Loucy (cell line): Measurements from ENCODE around the gene JARID2.

Experiments
- H2AFZ ChIP-seq: fragments of 200-600 bp; sonication (generic); 2 replicates; pipeline ENCODE4 v1.6.0; 2016; ENCODE audit warnings: antibody characterized with exemption, mild to moderate bottlenecking, low read length, moderate library complexity
- H3F3A ChIP-seq: fragments of 200-600 bp; 2 replicates; pipeline ENCODE4 v1.6.0; 2016; ENCODE audit warnings: antibody characterized with exemption, low read depth, mild to moderate bottlenecking
- H3K27me3 ChIP-seq: fragments of 200-600 bp; sonication (generic); 2 replicates; pipeline ENCODE4 v1.6.1; 2014; ENCODE audit warnings: low read length, mild to moderate bottlenecking; ENCODE audit not compliant: insufficient read depth, poor library complexity, severe bottlenecking
- H3K36me3 ChIP-seq: fragments of 200-600 bp; sonication (generic); 2 replicates; pipeline ENCODE4 v1.6.1; 2016; ENCODE audit warnings: low read length; ENCODE audit not compliant: insufficient read depth
- H3K4me1 ChIP-seq: fragments of 200-600 bp; sonication (generic); 2 replicates; pipeline ENCODE4 v1.5.1; 2014; ENCODE audit warnings: low read length, mild to moderate bottlenecking; ENCODE audit not compliant: insufficient read depth, poor library complexity, severe bottlenecking
- H3K4me2 ChIP-seq: fragments of 200-600 bp; sonication (generic); 2 replicates; pipeline ENCODE4 v1.6.0; 2014; ENCODE audit warnings: antibody characterized with exemption, low read length, low read depth, mild to moderate bottlenecking; ENCODE audit not compliant: poor library complexity, severe bottlenecking
- H3K4me3 ChIP-seq: fragments of 200-600 bp; sonication (generic); 2 replicates; pipeline ENCODE4 v1.5.1; 2014; ENCODE audit warnings: low read length, mild to moderate bottlenecking, mixed read lengths; ENCODE audit not compliant: poor library complexity, severe bottlenecking
- H3K79me2 ChIP-seq: fragments of 200-600 bp; sonication (generic); 2 replicates; pipeline ENCODE4 v1.6.1; 2014; ENCODE audit warnings: low read length; ENCODE audit not compliant: insufficient read depth
- H3K9ac ChIP-seq: fragments of 200-600 bp; sonication (generic); 2 replicates; pipeline ENCODE4 v1.6.0; 2014; ENCODE audit warnings: mild to moderate bottlenecking, low read depth, low read length, moderate library complexity; ENCODE audit not compliant: poor library complexity, severe bottlenecking
- H3K9me2 ChIP-seq: fragments of 200-600 bp; sonication (generic); replicated peaks from 2 replicates; pipeline ENCODE4 v1.6.1; 2016; ENCODE audit warnings: low read depth, low read length, mixed read lengths
- H3K9me3 ChIP-seq: fragments of 200-600 bp; sonication (generic); 2 replicates; pipeline ENCODE4 v1.6.1; 2014; ENCODE audit warnings: mild to moderate bottlenecking, antibody characterized with exemption, low read length, low read depth; ENCODE audit not compliant: insufficient read depth
- H4K20me1 ChIP-seq: fragments of 200-600 bp; sonication (generic); 2 replicates; pipeline ENCODE4 v1.6.0; 2014; ENCODE audit warnings: antibody characterized with exemption, low read length, mild to moderate bottlenecking; ENCODE audit not compliant: insufficient read depth, poor library complexity, severe bottlenecking
- EZH2phosphoT487 ChIP-seq: fragments of 200-600 bp; IDR thresholded peaks from 2 replicates; pipeline ENCODE4 v1.6.1; 2018; ENCODE audit warnings: antibody characterized with exemption, mild to moderate bottlenecking, moderate library complexity, borderline replicate concordance
- TF ChIP-seq, protein P1 (sequence below): fragments of 200-600 bp; sonication (generic); conservative IDR thresholded peaks from 2 replicates; pipeline ENCODE4 v1.5.1; 2014; ENCODE audit warnings: mild to moderate bottlenecking, antibody characterized with exemption, low read length

The JARID2 gene

DNA sequence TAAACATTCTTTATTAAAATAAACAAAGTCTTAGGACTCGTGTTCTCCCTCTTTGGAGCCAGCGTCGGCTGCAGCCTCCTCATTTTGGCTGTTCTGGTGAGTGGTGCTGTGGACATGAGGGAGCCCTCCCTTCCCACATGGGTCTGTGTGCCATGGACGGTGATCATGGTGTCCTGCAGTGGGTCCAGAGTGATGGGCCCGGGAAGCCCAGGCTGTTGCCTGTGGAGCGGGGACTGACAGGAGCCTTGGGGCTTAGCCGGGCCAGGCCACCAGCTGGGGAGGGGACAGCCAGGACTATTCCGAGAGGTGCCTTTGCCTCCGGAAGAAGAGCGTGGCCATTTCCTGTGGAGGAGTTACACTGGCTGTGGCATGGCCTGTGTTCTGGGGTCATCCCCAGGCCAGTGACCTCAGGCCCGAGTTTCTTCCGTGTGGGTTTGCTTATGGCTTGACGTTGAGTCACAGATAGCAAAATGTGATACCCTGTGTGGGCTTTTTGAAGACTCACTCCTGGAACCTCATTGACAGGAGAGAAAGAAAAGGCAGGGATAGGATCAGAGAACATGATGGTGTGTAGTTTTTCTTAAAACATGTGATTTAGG, 263.6 kb downstream of the JARID2 start:
- no peak overlapping the region for H3K9ac ChIP-seq
- H3K36me3 ChIP-seq, result peaks cover 100% of the 10 kb centered on the region
- TF ChIP-seq EZH2phosphoT487, result no peak
- TF ChIP-seq, protein P1, sequence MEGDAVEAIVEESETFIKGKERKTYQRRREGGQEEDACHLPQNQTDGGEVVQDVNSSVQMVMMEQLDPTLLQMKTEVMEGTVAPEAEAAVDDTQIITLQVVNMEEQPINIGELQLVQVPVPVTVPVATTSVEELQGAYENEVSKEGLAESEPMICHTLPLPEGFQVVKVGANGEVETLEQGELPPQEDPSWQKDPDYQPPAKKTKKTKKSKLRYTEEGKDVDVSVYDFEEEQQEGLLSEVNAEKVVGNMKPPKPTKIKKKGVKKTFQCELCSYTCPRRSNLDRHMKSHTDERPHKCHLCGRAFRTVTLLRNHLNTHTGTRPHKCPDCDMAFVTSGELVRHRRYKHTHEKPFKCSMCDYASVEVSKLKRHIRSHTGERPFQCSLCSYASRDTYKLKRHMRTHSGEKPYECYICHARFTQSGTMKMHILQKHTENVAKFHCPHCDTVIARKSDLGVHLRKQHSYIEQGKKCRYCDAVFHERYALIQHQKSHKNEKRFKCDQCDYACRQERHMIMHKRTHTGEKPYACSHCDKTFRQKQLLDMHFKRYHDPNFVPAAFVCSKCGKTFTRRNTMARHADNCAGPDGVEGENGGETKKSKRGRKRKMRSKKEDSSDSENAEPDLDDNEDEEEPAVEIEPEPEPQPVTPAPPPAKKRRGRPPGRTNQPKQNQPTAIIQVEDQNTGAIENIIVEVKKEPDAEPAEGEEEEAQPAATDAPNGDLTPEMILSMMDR, result no peak
- H3F3A ChIP-seq, result no peaks in the 10 kb centered on the region
- no peak overlapping the region for H3K4me2 ChIP-seq
- H3K9me3 ChIP-seq, result no peaks in the 10 kb centered on the region
- no peak overlapping the region for H3K4me3 ChIP-seq
- peaks cover 50% of the 10 kb centered on the region; the same call in 1 of the 2 replicates for H3K79me2 ChIP-seq
- H3K9me2 ChIP-seq, result no peaks in the 10 kb centered on the region
- no peaks in the 10 kb centered on the region for H3K27me3 ChIP-seq
- peaks cover 53% of the 10 kb centered on the region for H4K20me1 ChIP-seq
- H2AFZ ChIP-seq, result no peak overlapping the region
- H3K4me1 ChIP-seq, result no peaks in the 10 kb centered on the region

DNA sequence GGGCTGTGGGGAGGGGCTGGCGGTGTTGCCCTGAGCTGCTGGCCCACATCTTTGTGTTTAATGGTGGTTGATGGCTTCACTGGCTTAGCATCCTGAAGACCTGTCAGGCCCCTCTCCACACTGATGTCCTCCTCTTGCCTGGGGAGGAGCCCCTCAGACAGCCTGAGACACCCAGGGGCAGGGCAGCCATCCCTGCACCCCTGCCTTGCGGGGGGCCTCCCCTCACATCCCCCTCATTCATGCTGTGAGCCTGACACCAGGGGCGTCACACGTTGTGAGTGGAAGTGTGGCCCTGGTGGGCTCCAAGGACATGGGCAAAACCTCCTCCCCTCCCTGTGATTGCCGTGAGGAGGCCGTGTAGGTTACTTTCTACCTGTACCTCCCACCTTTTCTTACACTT, 264.3 kb downstream of the JARID2 start:
- H3K4me3 ChIP-seq, result no peak overlapping the region
- H4K20me1 ChIP-seq, result peaks cover 46% of the 10 kb centered on the region
- H3K27me3 ChIP-seq, result no peaks in the 10 kb centered on the region
- no peak overlapping the region for H3K9ac ChIP-seq
- H3K9me3 ChIP-seq, result no peaks in the 10 kb centered on the region
- H3K79me2 ChIP-seq, result peaks cover 43% of the 10 kb centered on the region; the same call in 1 of the 2 replicates
- no peaks in the 10 kb centered on the region for H3K9me2 ChIP-seq
- peaks cover 100% of the 10 kb centered on the region for H3K36me3 ChIP-seq
- no peak overlapping the region for H2AFZ ChIP-seq
- H3K4me2 ChIP-seq, result no peak overlapping the region
- no peaks in the 10 kb centered on the region for H3F3A ChIP-seq
- H3K4me1 ChIP-seq, result no peaks in the 10 kb centered on the region
- no peak for TF ChIP-seq EZH2phosphoT487
- TF ChIP-seq, protein P1, result no peak

DNA sequence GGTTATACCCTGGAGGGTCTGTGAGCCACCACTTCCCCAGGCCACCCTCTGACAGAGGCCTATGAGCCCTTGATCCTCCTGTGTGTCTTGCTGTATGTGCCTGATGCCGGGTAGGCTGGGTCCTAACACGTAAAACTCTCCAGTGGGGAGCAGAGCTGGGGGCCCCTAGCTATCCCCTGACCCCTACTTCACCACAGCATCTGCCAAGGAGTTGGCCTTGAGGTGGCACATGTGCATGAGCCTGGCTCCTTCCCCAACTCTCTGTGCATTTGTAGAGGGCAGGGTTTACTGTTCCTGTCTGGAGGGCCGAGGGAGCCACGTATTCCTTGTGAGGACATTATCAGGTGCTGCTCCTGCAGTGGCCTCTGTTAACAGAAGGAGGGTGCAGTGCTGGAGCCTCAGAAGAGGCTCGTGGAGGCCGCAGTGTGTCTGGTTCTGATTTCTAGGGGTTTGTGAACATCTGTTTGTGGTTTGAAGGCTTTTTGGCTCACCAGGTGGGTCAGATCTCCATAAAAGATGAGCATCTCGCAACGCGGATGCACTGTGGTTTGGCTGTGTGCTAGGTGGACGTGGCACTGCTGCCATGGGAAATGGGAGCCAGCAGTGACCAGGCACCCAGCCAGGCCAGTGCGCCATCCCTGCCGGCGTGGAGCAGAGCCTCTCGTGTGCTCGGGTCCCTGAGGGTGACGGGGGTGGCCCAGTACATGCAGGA, 264.8 kb downstream of the JARID2 start:
- Histone ChIP-seq H3K9ac (no peak overlapping the region), H3K9me2 (no peaks in the 10 kb centered on the region), H3K4me1 (no peaks in the 10 kb centered on the region), H3K79me2 (peaks cover 37% of the 10 kb centered on the region; the same call in 1 of the 2 replicates), H3K27me3 (no peaks in the 10 kb centered on the region), H3K9me3 (no peaks in the 10 kb centered on the region), H3K36me3 (peaks cover 100% of the 10 kb centered on the region), H2AFZ (no peak overlapping the region), H4K20me1 (peaks cover 46% of the 10 kb centered on the region), H3F3A (no peaks in the 10 kb centered on the region), H3K4me3 (no peak overlapping the region), H3K4me2 (no peak overlapping the region)
- TF ChIP-seq EZH2phosphoT487, result no peak
